GM18519 (cell line): Measurements from ENCODE around the gene MIAT.

Source experiments
- ATAC-seq: cut with Tn5 transposase; IDR thresholded peaks from one replicate; pipeline ENCODE4 v1.9.1; 2021; ENCODE audit warnings: mild to moderate bottlenecking, moderate library complexity; ENCODE audit not compliant: unreplicated experiment, low FRiP score

Gene MIAT

DNA sequence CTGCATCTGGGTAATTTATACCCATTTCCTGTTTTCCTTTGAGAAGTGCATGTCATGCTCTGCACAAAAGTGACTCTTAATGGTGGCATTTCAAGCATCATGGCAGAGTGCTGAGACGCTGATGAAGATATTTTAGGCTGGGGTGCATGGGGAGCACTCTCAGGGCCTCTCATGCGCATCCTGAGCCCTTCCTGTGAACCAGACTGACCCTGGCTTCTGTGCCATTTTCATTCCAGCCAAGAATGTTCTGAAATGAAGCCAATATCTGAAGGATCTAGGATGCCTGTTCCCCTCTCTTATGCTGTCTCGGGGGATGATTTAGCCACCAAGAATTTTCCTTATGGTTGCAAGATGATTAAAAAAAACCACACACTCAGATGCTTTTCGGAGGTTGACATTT, 61.5 kb downstream of the MIAT start:
- ATAC-seq: no peak

DNA sequence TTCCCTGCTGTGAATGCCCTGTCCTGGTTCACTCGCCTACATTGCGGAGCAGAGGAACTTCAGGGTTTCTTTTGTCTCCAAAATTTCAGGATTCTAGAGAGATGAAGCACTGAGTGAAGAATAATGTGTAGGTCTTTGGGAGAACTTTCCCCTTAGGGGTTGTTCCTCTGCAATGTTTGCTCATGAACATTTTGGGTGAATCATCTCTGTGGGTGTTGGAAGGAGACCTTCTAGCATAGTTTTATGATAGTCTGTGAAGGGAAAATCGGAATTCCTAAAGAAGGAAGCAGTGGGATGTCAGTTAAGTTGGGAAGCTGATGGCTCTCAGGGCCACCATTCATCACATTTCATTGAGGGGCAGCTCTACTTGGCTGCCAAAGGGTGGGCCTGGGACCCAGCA, 64.8 kb downstream of the MIAT start:
- no peak for ATAC-seq

GRCh38 chr22:26724414-26724813, 67.0 kb downstream of the MIAT start:
- no peak for ATAC-seq

DNA sequence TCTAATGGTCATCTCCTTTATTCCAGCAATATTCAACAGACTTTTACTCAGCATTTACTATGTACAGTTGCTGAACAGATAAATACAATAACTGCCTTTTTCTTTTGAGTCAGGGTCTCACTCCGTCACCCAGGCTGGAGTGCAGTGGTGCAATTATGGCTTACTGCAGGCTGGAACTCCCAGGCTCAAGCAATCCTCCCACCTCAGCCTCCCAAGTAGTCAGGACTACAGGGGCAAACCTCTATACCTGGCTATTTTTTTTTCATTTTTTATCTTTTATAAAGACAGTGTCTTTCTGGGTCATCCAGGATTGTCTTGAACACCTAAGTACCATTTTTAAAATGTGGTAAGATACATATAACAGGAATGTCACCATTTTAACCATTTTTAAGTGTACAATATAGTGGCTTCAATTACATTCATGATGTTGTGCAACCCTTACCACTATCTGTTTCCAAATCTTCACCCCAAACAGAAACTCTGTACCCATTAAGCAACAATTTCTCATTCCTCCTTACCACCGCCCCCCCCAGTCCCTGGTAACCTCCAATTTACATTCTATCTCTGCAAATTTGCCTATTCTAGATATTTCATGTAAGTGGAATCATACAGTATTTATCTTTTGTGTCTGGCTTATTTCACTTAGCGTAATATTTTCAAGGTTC, 67.8 kb downstream of the MIAT start:
- ATAC-seq: no peak
